Motor neuron (in vitro differentiated cells): Measurements from ENCODE around the gene ANKMY1. TPM values are rescaled to one million over a fixed set of nuclear protein-coding genes. Genes with fewer than 3 reads are reported as not detected.
A peak's percentile ranks its signal among the peaks of the same experiment; 100 is the strongest.

ENCODE experiments used
- ATAC-seq, 8 experiments: fragments of 200-7000 bp; cut with Tn5 transposase; replicated peaks in 6 of 8; 2 replicates each; pipeline ENCODE4 v1.8.0; 2021; ENCODE audit warnings: mild to moderate bottlenecking in 8 of 8, moderate library complexity in 8 of 8
- H3K27ac ChIP-seq, 2 donors: fragments of 250-450 bp; sonication (Bioruptor Pico); 2 replicates each; pipeline ENCODE4 v1.9.0; 2021; ENCODE audit warnings: antibody characterized with exemption in 2 of 2, mild to moderate bottlenecking in 2 of 2, moderate library complexity in 1 of 2
- H3K4me1 ChIP-seq, 2 donors: fragments of 250-450 bp; sonication (Bioruptor Pico); replicated peaks in 1 of 2; 2 replicates each; pipeline ENCODE4 v1.6.1; 2021; ENCODE audit warnings: antibody characterized with exemption in 2 of 2, mild to moderate bottlenecking in 2 of 2, moderate library complexity in 1 of 2
- H3K4me3 ChIP-seq, 5 donors: fragments of 250-450 bp; sonication (Bioruptor Pico); 2 replicates each; pipeline ENCODE4 v1.9.0; 2021; ENCODE audit warnings: antibody characterized with exemption in 5 of 5, mild to moderate bottlenecking in 5 of 5, moderate library complexity in 4 of 5
- WGBS, 10 experiments: fragments of 450-650 bp; shearing (Covaris generic); methylation state at CpG; one replicate each; pipeline ENCODE4 v1.0.0; 2022; 5-methylcytosine and 5-hydroxymethylcytosine counted together
- in situ Hi-C, 9 experiments: fragments of 400-800 bp; cut with MboI; loops; one replicate each; pipeline ENCODE4 v1.15.0; 2021; ENCODE audit warnings: low sequenced_read_pairs in 9 of 9, low pct_unique_long_range_greater_than_20kb in 2 of 9; ENCODE audit not compliant: unreplicated experiment in 9 of 9
- total RNA-seq, 8 experiments: library from RNA; unstranded; fragments of 300-600 nt; gene quantifications; 2 replicates each; pipeline versions ENCODE4 v1.2.3 to v1.2.4, GENCODE V29; 2022

The ANKMY1 gene
- total RNA-seq, 8 experiments from 2014 or later = 4.9 to 27.3 (median 9.5) TPM

- in situ Hi-C loops = loop anchor here (5.0 to 25.0 kb wide), 5 partner anchors 200 to 375 kb away; partner anchors contain the start of gene OR6B3 (in 3 of the 9)
- Histone ChIP-seq H3K4me1 (peaks cover 17 to 22% of the 10 kb centered on the region in 2 donors), H3K4me3 (peak overlapping the region in 1 of 5 donors; percentile 88), H3K27ac (no peak overlapping the region)
- ATAC-seq = no peak
- no CpG with 5 or more reads among the region's 2 CpGs for WGBS, 10 experiments
Observed at GRCh38 chr2:240437551-240437860, 120.3 kb downstream of the ANKMY1 start.

DNA sequence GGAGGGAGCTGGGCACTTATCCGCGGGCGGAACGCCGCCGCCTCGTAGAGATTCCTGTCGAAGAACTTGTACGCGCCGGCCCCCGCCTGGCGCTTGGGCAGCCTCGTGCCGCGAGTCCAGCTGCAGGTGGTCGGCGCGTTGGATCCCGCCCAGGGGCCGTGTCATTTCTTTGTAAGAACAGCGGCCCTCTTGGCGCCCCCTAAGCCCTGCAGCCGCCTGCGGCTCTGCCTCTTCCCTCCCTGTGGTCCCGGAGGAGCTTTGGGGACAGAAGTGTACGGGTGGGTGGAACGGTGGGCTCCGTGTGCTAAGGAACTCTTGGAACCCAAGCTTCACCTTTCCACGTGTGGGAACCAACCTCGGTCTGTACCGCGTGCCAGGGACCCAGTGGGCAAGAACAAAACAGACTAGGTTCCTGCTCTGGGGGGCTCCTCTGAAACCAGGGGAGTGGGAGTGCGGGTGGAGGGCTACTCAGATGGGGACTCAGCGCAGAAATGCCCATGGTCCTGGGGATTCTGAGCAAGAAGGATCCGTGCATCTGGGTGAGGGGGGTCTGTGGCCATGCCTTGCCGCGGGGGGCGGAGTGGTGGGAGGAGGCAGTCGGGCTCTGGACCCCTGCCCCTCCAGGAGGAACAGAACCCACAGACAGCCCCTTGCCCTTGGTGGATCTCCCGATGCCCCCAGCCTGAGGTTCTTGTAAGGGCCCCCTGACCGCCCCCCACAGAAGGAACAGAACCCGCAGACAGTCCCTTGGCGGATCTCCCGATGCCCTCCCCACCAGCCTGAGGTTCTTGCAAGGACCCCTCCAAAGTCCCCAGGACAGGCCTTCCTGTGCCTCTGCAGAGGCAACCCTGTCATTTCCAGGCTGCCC lies 120.9 kb downstream of the ANKMY1 start:
- no peak for ATAC-seq
- Histone ChIP-seq H3K27ac (no peak overlapping the region), H3K4me1 (peaks cover 17 to 22% of the 10 kb centered on the region in 2 donors), H3K4me3 (peak overlapping the region; percentile 63 to 88 (median 72))
- in situ Hi-C loops = loop anchor here (5.0 to 25.0 kb wide), 5 partner anchors 200 to 375 kb away; partner anchors contain the start of gene OR6B3 (in 3 of the 9)
- WGBS, 10 experiments = 0 to 8% (median 2%) methylated on average over 1 to 17 of the region's 45 CpGs; no CpG with 5 or more reads in 7 of the 10 experiments

- H3K4me3 ChIP-seq = peak overlapping the region; percentile 63 to 88 (median 72)
- 0 to 10% methylated on average over 2 of the region's 88 CpGs; no CpG with 5 or more reads in 8 of the 10 experiments for WGBS, 10 experiments
- ATAC-seq = peak in 7 of 8 experiments; percentile 0 to 32 (median 16)
- in situ Hi-C loops = loop anchor here (5.0 to 25.0 kb wide), 5 partner anchors 199 to 374 kb away; partner anchors contain the start of gene OR6B3 (in 3 of the 9)
- peak overlapping the region; percentile 51 to 69 for H3K27ac ChIP-seq
- H3K4me1 ChIP-seq = peaks cover 17 to 22% of the 10 kb centered on the region in 2 donors
Observed at GRCh38 chr2:240435948-240436682, 121.7 kb downstream of the ANKMY1 start.

GRCh38 chr2:240435457-240435947 lies 122.3 kb downstream of the ANKMY1 start, which contains the start of gene GPC1:
Gene GPC1 (plus strand): TSS chr2:240435663. CDS start chr2:240435919, 256 bp downstream.
- peak within 1 kb of the TSS; percentile 51 to 69 for H3K27ac ChIP-seq

GRCh38 chr2:240434728-240435456 lies 122.9 kb downstream of the ANKMY1 start:
- peak overlapping the region; percentile 48 to 69 for H3K27ac ChIP-seq
- peak; percentile 58 to 79 (median 73) for ATAC-seq
- H3K4me1 ChIP-seq = peaks cover 17 to 22% of the 10 kb centered on the region in 2 donors
- in situ Hi-C loops = loop anchor here (5.0 to 25.0 kb wide), 5 partner anchors 198 to 373 kb away; partner anchors contain the start of gene OR6B3 (in 3 of the 9)
- 0% methylated on average over 1 of the region's 71 CpGs; no CpG with 5 or more reads in 9 of the 10 experiments for WGBS, 10 experiments
- H3K4me3 ChIP-seq = peak overlapping the region; percentile 63 to 88 (median 72)

More at GRCh38 chr2:240435457-240435947, 122.3 kb downstream of the ANKMY1 start, which contains the start of gene GPC1:
- WGBS, 10 experiments = no CpG with 5 or more reads among the region's 77 CpGs
- in situ Hi-C loops = loop anchor here (5.0 to 25.0 kb wide), 5 partner anchors 198 to 373 kb away; partner anchors contain the start of gene OR6B3 (in 3 of the 9)
- ATAC-seq = peak; percentile 57 to 79 (median 72)
- Histone ChIP-seq H3K4me3 (peak within 1 kb of the TSS; percentile 63 to 88 (median 72)), H3K4me1 (peaks cover 17 to 22% of the 10 kb centered on the region in 2 donors)

- Histone ChIP-seq H3K4me1 (peaks cover 17 to 22% of the 10 kb centered on the region in 2 donors), H3K27ac (no peak overlapping the region), H3K4me3 (peak overlapping the region; percentile 63 to 88 (median 72))
- ATAC-seq = peak in 4 of 8 experiments; percentile 2 to 23 (median 12)
- in situ Hi-C loops = loop anchor here (10.0 to 25.0 kb wide), 4 partner anchors 197 to 372 kb away; partner anchors contain the start of gene OR6B3 (in 3 of the 9)
- WGBS, 10 experiments = 14 to 100% (median 75%) methylated on average over 2 to 4 of the region's 16 CpGs; no CpG with 5 or more reads in 5 of the 10 experiments
Observed at GRCh38 chr2:240433973-240434727, 123.6 kb downstream of the ANKMY1 start.

DNA sequence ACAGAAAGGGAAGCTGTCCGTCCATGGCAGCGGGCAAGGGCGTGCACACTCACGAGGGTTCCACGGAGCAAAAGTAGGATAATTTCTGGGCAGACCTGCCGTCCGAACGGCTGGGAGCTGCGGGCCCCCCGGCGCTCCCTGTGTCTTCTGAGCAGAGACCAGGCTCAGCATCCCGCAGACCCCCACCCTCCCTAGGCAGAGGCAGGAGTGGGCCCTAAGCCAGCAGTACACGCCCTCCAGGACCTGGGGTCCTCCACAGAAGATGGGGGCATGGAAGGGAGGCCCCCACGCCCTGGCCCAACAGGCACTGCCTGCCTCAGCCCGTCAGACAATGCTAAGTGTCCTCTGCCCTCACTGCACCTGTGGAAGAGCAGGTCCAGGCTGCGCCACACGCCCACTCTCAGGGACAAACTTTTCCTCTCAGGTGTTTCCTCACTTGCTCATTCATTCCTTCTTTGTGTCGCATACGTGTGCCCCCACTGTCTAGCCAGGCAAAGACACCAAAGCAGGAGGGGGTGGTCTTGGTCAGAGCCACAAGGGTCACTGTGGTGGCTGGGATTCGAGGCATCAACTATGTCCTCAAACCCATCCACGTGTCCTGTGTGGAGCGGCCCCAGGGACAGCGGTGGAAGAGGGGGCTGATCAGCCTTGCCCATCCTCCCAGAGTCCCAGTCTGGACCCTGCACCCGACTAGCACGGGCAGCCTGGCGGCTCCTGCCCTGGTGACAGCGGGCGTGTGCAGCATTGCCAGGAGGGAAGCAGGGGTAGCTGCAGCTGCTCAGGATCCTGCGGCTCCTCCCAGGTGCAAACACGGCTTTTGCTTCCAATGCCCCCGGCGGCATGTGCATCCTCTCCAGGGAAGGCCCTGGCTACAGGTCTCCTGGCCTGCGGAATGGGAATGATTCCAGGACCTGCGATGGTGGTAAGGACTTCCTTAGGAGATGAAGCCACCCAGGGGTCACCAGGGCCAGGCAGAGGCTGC lies 124.7 kb downstream of the ANKMY1 start:
- in situ Hi-C loops = loop anchor here (10.0 to 25.0 kb wide), 4 partner anchors 196 to 371 kb away; partner anchors contain the start of gene OR6B3 (in 3 of the 9)
- H3K4me1 ChIP-seq = peaks cover 14 to 19% of the 10 kb centered on the region in 2 donors
- H3K4me3 ChIP-seq = no peak overlapping the region
- H3K27ac ChIP-seq = no peak overlapping the region
- WGBS, 10 experiments = 72 to 100% (median 88%) methylated on average over 1 to 12 of the region's 34 CpGs; no CpG with 5 or more reads in 2 of the 10 experiments
- no peak for ATAC-seq

- Histone ChIP-seq H3K4me1 (peaks cover 10 to 13% of the 10 kb centered on the region in 2 donors), H3K27ac (no peak overlapping the region), H3K4me3 (no peak overlapping the region)
- 50 to 100% (median 82%) methylated on average over 1 to 7 of the region's 9 CpGs; no CpG with 5 or more reads in 6 of the 10 experiments for WGBS, 10 experiments
- ATAC-seq = no peak
- in situ Hi-C loops = loop anchor here (10.0 to 25.0 kb wide), 4 partner anchors 195 to 370 kb away; partner anchors contain the start of gene OR6B3 (in 3 of the 9)
Observed at GRCh38 chr2:240432430-240432819, 125.4 kb downstream of the ANKMY1 start.

DNA sequence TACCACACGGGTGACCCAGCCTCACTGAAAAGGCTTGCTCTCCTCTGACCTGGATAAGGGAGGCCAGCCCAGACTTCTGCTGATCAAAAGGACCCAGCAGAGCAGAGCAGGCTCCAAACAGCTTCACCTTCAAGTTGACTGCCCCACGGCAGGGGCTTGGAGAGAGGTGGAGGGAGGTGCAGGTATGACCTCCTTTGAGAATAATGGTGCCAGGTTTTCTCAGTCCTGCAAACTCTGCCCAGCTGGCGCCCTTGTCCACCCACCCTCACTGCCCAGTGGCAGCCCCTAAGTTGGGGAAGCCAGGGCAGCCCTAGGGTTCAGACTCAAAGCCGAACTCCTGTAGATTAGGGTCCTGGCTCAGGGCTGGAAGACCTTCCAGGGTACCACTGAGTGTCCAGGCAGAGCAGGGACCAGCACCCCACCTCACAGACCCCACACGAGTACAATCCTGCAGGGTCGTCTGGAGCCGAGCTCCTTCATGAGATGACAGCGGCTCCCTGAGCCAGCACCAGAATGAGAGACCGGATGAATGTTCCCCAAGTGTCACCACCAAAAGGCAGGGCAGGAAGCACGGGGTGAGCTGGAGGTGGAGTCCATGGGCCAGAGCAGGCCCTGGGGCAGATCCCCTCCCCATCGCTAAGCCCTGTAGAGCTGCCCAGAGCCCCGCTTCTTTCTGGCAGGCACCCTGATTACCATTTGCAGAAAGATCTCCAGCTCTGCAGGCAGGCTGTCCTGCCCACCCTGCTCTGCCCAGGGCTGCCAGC lies 125.9 kb downstream of the ANKMY1 start:
- in situ Hi-C loops = loop anchor here (10.0 to 25.0 kb wide), 4 partner anchors 195 to 370 kb away; partner anchors contain the start of gene OR6B3 (in 3 of the 9)
- H3K27ac ChIP-seq = no peak overlapping the region
- H3K4me3 ChIP-seq = no peak overlapping the region
- peaks cover 4 to 7% of the 10 kb centered on the region in 2 donors for H3K4me1 ChIP-seq
- WGBS, 10 experiments = 0 to 80% (median 55%) methylated on average over 1 to 3 of the region's 12 CpGs; no CpG with 5 or more reads in 2 of the 10 experiments
- no peak for ATAC-seq

DNA sequence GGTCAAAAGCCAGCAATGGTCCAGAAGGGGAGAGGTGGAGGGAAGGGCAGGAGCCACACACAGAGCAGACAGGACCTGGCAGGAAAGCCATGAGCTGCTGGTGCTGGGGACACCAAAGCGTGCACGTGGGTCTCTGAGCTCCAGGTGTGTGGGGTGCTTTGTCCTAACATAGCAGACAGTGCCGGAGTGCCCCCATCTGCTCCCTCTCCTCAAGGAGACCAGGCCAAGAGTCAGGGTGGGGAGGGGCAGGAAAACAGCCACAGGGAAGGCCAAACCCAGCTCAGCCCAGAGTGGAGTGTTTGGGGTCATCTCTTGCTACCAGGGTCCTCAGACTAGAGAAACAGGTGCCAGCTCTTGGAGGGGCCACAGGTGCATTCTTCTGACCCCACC lies 126.5 kb downstream of the ANKMY1 start:
- Histone ChIP-seq H3K27ac (no peak overlapping the region), H3K4me3 (no peak overlapping the region), H3K4me1 (peaks cover 0 to 3% of the 10 kb centered on the region in 2 donors)
- 54% methylated on average over 2 of the region's 3 CpGs; no CpG with 5 or more reads in 9 of the 10 experiments for WGBS, 10 experiments
- no peak for ATAC-seq
- in situ Hi-C loops = loop anchor here (10.0 to 25.0 kb wide), 4 partner anchors 194 to 369 kb away; partner anchors contain the start of gene OR6B3 (in 3 of the 9)
